ENCODE results near the gene PRODH2. TPM values are rescaled to one million over a fixed set of nuclear protein-coding genes. Genes with fewer than 3 reads are reported as not detected.
A peak's percentile ranks its signal among the peaks of the same experiment; 100 is the strongest.

The PRODH2 gene
- total and polyA plus RNA-seq, 2 experiments from 2014 or later, result 6.8 to 13.9 TPM

DNA sequence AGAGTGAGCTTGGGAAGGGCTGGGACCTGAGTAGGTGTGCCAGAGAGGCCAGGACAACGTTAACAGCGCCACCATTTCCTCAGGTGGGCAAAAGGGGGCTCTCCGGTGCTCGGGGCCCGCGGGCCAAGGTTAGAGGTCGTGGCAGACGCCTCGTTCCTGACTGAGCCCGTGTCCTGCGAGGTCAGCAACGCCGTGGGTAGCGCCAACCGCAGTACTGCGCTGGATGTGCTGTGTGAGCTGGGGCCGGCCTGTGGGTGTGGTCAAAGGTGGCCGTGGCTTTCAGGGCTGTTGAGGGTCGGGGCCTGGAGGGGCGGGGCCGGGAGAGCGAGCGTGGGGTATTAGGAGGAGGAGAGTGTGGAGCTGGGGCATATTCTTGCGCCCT, 47.8 kb upstream of the PRODH2 start:
- no peaks in the 10 kb centered on the region for H4K20me1 ChIP-seq (ENCODE audit: insufficient read depth, poor library complexity, severe bottlenecking)
- peak overlapping the region; percentile 74 for H3K4me2 ChIP-seq
- peaks cover 67% of the 10 kb centered on the region for H3K27me3 ChIP-seq
- H3K27ac ChIP-seq, result no peak overlapping the region
- no peaks in the 10 kb centered on the region for H3K79me2 ChIP-seq
- no peaks in the 10 kb centered on the region for H3K9me3 ChIP-seq (ENCODE audit: low read depth)
- H3K4me1 ChIP-seq (ENCODE audit: insufficient read depth), result peaks cover 7% of the 10 kb centered on the region
- no peaks in the 10 kb centered on the region for H3K9me2 ChIP-seq (replicated peaks; ENCODE audit: insufficient read depth)
- TF ChIP-seq, protein P1, sequence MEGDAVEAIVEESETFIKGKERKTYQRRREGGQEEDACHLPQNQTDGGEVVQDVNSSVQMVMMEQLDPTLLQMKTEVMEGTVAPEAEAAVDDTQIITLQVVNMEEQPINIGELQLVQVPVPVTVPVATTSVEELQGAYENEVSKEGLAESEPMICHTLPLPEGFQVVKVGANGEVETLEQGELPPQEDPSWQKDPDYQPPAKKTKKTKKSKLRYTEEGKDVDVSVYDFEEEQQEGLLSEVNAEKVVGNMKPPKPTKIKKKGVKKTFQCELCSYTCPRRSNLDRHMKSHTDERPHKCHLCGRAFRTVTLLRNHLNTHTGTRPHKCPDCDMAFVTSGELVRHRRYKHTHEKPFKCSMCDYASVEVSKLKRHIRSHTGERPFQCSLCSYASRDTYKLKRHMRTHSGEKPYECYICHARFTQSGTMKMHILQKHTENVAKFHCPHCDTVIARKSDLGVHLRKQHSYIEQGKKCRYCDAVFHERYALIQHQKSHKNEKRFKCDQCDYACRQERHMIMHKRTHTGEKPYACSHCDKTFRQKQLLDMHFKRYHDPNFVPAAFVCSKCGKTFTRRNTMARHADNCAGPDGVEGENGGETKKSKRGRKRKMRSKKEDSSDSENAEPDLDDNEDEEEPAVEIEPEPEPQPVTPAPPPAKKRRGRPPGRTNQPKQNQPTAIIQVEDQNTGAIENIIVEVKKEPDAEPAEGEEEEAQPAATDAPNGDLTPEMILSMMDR (IDR thresholded peaks at IDR 0.05; ENCODE audit: poor library complexity), result no peak
- TF ChIP-seq EZH2 (IDR thresholded peaks at IDR 0.05; ENCODE audit: borderline replicate concordance) (no peak), EZH2phosphoT487 (IDR thresholded peaks at IDR 0.05; ENCODE audit: low read depth, severe bottlenecking, unreplicated experiment) (no peak)
- H3K36me3 ChIP-seq (replicated peaks; ENCODE audit: insufficient read depth, low read depth), result no peaks in the 10 kb centered on the region
- H3K4me3 ChIP-seq, result no peak overlapping the region
- no peak for DNase-seq (ENCODE audit: low spot score)
- no peak overlapping the region for H2AFZ ChIP-seq
- 12% methylated on average over 19 of the region's 24 CpGs for WGBS (ENCODE audit: low lambda C conversion rate, missing lambda C conversion rate)

DNA sequence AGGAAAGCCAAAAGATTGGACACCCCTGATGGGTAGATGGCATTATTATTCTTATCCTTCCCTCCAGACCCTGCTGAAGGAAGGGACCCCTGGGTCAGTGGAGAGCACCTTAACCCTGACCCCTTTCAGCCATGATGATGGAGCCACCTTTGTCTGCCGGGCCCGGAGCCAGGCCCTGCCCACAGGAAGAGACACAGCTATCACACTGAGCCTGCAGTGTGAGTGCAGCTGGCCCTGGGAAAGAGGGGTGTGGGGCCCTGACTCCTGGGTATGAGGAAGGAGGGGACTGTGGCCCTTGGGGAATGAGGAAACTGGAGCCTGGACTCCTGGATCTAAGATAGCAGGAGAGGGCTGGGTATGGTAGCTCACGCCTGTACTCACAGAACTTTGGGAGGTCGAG, 46.8 kb upstream of the PRODH2 start:
- no peak overlapping the region for H3K4me2 ChIP-seq
- H3K36me3 ChIP-seq (replicated peaks; ENCODE audit: insufficient read depth, low read depth), result no peaks in the 10 kb centered on the region
- no peaks in the 10 kb centered on the region for H3K9me2 ChIP-seq (replicated peaks; ENCODE audit: insufficient read depth)
- peaks cover 7% of the 10 kb centered on the region for H3K4me1 ChIP-seq (ENCODE audit: insufficient read depth)
- no peak overlapping the region for H2AFZ ChIP-seq
- 90% methylated on average over 4 of the region's 4 CpGs for WGBS (ENCODE audit: low lambda C conversion rate, missing lambda C conversion rate)
- no peak for TF ChIP-seq EZH2 (IDR thresholded peaks at IDR 0.05; ENCODE audit: borderline replicate concordance)
- TF ChIP-seq, protein P1 (IDR thresholded peaks at IDR 0.05; ENCODE audit: poor library complexity), result no peak
- no peak for TF ChIP-seq EZH2phosphoT487 (IDR thresholded peaks at IDR 0.05; ENCODE audit: low read depth, severe bottlenecking, unreplicated experiment)
- H3K79me2 ChIP-seq, result no peaks in the 10 kb centered on the region
- H3K27ac ChIP-seq, result no peak overlapping the region
- peaks cover 71% of the 10 kb centered on the region for H3K27me3 ChIP-seq
- no peak for DNase-seq (ENCODE audit: low spot score)
- H4K20me1 ChIP-seq (ENCODE audit: insufficient read depth, poor library complexity, severe bottlenecking), result no peaks in the 10 kb centered on the region
- no peaks in the 10 kb centered on the region for H3K9me3 ChIP-seq (ENCODE audit: low read depth)
- no peak overlapping the region for H3K4me3 ChIP-seq

DNA sequence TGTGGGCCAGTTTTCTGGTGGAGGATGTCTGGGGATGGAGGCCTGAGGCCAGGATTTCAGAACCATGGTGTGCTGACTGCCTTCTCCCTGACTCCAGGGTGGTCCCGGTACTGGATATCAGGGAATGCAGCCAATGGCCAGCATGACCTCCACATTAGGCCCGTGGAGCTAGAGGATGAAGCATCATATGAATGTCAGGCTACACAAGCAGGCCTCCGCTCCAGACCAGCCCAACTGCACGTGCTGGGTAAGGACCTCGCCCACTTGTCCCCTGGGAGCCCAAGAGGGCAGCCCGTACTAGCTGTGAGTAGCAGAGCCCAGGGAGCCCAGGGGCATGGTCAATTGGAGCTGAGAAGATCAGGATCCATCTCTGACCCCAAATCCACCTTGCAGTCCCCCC, 45.7 kb upstream of the PRODH2 start:
- Histone ChIP-seq H3K36me3 (replicated peaks; ENCODE audit: insufficient read depth, low read depth) (no peaks in the 10 kb centered on the region), H3K27me3 (peaks cover 71% of the 10 kb centered on the region), H3K4me3 (no peak overlapping the region), H3K4me2 (no peak overlapping the region), H3K27ac (no peak overlapping the region), H4K20me1 (ENCODE audit: insufficient read depth, poor library complexity, severe bottlenecking) (no peaks in the 10 kb centered on the region), H3K79me2 (no peaks in the 10 kb centered on the region), H3K9me2 (replicated peaks; ENCODE audit: insufficient read depth) (no peaks in the 10 kb centered on the region), H3K4me1 (ENCODE audit: insufficient read depth) (peaks cover 7% of the 10 kb centered on the region), H3K9me3 (ENCODE audit: low read depth) (no peaks in the 10 kb centered on the region), H2AFZ (no peak overlapping the region)
- DNase-seq (ENCODE audit: low spot score), result peak; percentile 2
- no peak for TF ChIP-seq EZH2 (IDR thresholded peaks at IDR 0.05; ENCODE audit: borderline replicate concordance)
- no peak for TF ChIP-seq EZH2phosphoT487 (IDR thresholded peaks at IDR 0.05; ENCODE audit: low read depth, severe bottlenecking, unreplicated experiment)
- TF ChIP-seq, protein P1 (IDR thresholded peaks at IDR 0.05; ENCODE audit: poor library complexity), result no peak
- 85% methylated on average over 6 of the region's 6 CpGs for WGBS (ENCODE audit: low lambda C conversion rate, missing lambda C conversion rate)

All from hepatocyte (in vitro differentiated cells).